T-helper 1 cell (primary cell): ENCODE measurements around the gene DYSF.
A peak's percentile ranks its signal among the peaks of the same experiment; 100 is the strongest.

Source experiments
- DNase-seq, 5 donors: peaks; one replicate each; pipeline ENCODE4 v3.0.0-alpha.2; 2012 to 2020

DYSF gene

GRCh38 chr2:71605173-71605641, 151.8 kb downstream of the DYSF start:
- peak in 1 of 5 donors; percentile 3 for DNase-seq

- DNase-seq: peak in 1 of 5 donors; percentile 0
Observed at GRCh38 chr2:71605781-71606241, 152.4 kb downstream of the DYSF start.

GRCh38 chr2:71606244-71606643, 152.9 kb downstream of the DYSF start:
- DNase-seq: no peak

GRCh38 chr2:71607151-71607889, 154.0 kb downstream of the DYSF start:
- DNase-seq: peak in 1 of 5 donors; percentile 6

- peak in 1 of 5 donors; percentile 5 for DNase-seq
Observed at GRCh38 chr2:71608034-71608433, 154.7 kb downstream of the DYSF start.

GRCh38 chr2:71608441-71608840, 155.1 kb downstream of the DYSF start:
- no peak for DNase-seq

- peak in 1 of 5 donors; percentile 2 for DNase-seq
Observed at GRCh38 chr2:71609029-71609428, 155.7 kb downstream of the DYSF start.

- DNase-seq: peak in 1 of 5 donors; percentile 2
Observed at GRCh38 chr2:71609441-71609840, 156.1 kb downstream of the DYSF start.

- no peak for DNase-seq
Observed at GRCh38 chr2:71609958-71610357, 156.6 kb downstream of the DYSF start.

- DNase-seq: no peak
Observed at GRCh38 chr2:71610671-71611070, 157.3 kb downstream of the DYSF start.

- no peak for DNase-seq
Observed at GRCh38 chr2:71611247-71611646, 157.9 kb downstream of the DYSF start.

GRCh38 chr2:71611781-71612527, 158.6 kb downstream of the DYSF start:
- DNase-seq: no peak

- DNase-seq: no peak
Observed at GRCh38 chr2:71612581-71613402, 159.4 kb downstream of the DYSF start.

- no peak for DNase-seq
Observed at GRCh38 chr2:71613403-71613952, 160.1 kb downstream of the DYSF start.

- DNase-seq: no peak
Observed at GRCh38 chr2:71613953-71614925, 160.9 kb downstream of the DYSF start.

GRCh38 chr2:71614976-71615766, 161.8 kb downstream of the DYSF start:
- DNase-seq: no peak

- DNase-seq: no peak
Observed at GRCh38 chr2:71615767-71616730, 162.7 kb downstream of the DYSF start.

GRCh38 chr2:71617266-71617665, 163.9 kb downstream of the DYSF start:
- no peak for DNase-seq
